Kidney (tissue), 14 donors: Measurements from ENCODE around the gene ATP11A. TPM values are rescaled to one million over a fixed set of nuclear protein-coding genes. Genes with fewer than 3 reads are reported as not detected.

Experiments
- DNase-seq, 5 donors: peaks; one replicate each; pipeline ENCODE4 v3.0.0-alpha.2; 2013 to 2020
- FAIRE-seq: peaks from 2 replicates; lab custom pipeline; 2012; peaks lifted over from hg19 to GRCh38; lab: Jason Lieb, UNC
- H3K27ac ChIP-seq, 2 donors: one replicate each; pipeline ENCODE4 v1.7.0; 2013; ENCODE audit warnings: low read depth in 2 of 2, low read length in 2 of 2, inconsistent platforms in 1 of 2
- H3K27me3 ChIP-seq: one replicate; pipeline ENCODE4 v1.7.1; 2013; ENCODE audit warnings: low read length, inconsistent platforms; ENCODE audit not compliant: control insufficient read depth, insufficient read depth
- H3K36me3 ChIP-seq, 3 donors: one replicate each; pipeline versions ENCODE4 v1.7.0 to v1.7.1; 2013; ENCODE audit warnings: low read length in 3 of 3, control low read depth in 1 of 3, inconsistent platforms in 1 of 3; ENCODE audit not compliant: insufficient read depth in 3 of 3, control insufficient read depth in 2 of 3
- H3K4me1 ChIP-seq, 3 donors: one replicate each; pipeline versions ENCODE4 v1.7.0 to v1.7.1; 2013; ENCODE audit warnings: low read length in 3 of 3, inconsistent platforms in 1 of 3, low read depth in 1 of 3; ENCODE audit not compliant: control insufficient read depth in 2 of 3, insufficient read depth in 2 of 3
- H3K4me3 ChIP-seq, 3 donors: one replicate each; pipeline versions ENCODE4 v1.7.0 to v1.8.1; 2013; ENCODE audit warnings: low read length in 3 of 3, control low read depth in 1 of 3, inconsistent platforms in 1 of 3
- H3K9ac ChIP-seq, 3 donors: one replicate each; pipeline versions ENCODE4 v1.7.0 to v1.7.1; 2013; ENCODE audit warnings: low read length in 3 of 3, control low read depth in 1 of 3, inconsistent platforms in 1 of 3
- H3K9me3 ChIP-seq, 3 donors: one replicate each; pipeline versions ENCODE4 v1.7.0 to v1.7.1; 2013; ENCODE audit warnings: low read length in 3 of 3, control low read depth in 1 of 3, inconsistent platforms in 1 of 3; ENCODE audit not compliant: control insufficient read depth in 2 of 3, insufficient read depth in 1 of 3
- intact Hi-C: fragments of 100-400 bp; cut with DNase I; formaldehyde crosslinking; loops from one replicate; pipeline ENCODE4 v1.11.1; 2022
- polyA plus RNA-seq: library from polyadenylated mRNA; stranded (reverse); fragments of 350-450 nt; fragmentation: Illumina TruSeq; extraction: RNeasy Lipid Tissue Mini Kit (QIAGEN cat#74804); gene quantifications from one replicate; pipeline ENCODE4 v1.2.3, GENCODE V29; 2014; ENCODE audit warnings: low read depth, low replicate concordance; ENCODE audit not compliant: insufficient read depth
- total RNA-seq: library from RNA; stranded (reverse); fragmentation: NEBNext Ultra II Directional; extraction: Animal tissue kit (Norgen Biotek cat#: 25700); gene quantifications from one replicate; pipeline ENCODE4 v1.2.1, GENCODE V29; 2021
- TF ChIP-seq, protein P1 (sequence below): IDR thresholded peaks from 3 replicates; pipeline ENCODE4 v1.5.1; 2012; ENCODE audit warnings: mild to moderate bottlenecking, moderate library complexity, borderline replicate concordance; ENCODE audit not compliant: insufficient read depth; ENCODE audit errors: extremely low read depth
- donor health status: control.
- donor health status: control.
- donor health status: control.
- donor health status: control.
- donor health status: control.
- donor health status: DM: yes; HTN: yes; CAD: no.
- donor health status: Normal renal cell carcinoma (clear cell type).

The ATP11A gene
- total and polyA plus RNA-seq, 2 donors from 2014 or later: 4.9 to 212 TPM

DNA sequence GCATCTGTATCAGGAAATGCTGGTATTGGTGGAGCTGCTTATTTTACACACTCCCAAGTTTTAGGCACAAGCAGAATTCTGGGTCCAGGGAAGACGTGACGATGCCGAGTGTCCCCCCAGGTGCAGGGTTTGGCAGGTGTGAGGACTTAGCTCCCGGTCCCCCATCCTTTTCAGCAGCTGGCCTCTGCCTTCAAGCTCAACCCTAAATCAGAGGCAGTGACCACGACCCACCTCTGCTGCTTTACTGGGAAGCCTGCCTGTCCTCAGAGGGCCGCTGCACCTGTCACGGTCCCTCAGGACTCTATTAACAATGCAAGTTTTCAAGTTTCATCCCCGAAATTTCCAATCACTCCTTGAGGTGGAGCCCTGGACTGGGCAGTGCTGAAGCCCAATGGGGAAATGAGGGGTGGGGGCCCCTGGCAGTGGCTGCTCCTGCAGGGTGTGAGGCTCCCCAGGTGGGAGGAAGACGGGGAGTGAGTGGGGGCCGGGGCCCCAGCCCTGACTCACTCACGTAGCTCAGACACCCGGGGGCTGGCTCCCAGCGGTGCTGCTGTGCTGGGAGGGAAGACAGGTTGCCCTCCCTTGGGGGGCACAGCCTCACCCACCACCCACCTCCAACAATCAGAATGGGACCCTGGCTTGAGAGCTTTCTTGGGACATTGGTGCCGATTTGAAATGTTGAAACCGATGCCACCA, 186.6 kb downstream of the ATP11A start:
- Histone ChIP-seq H3K27ac (no peak overlapping the region), H3K4me1 (peaks cover 0 to 4% (median 0%) of the 10 kb centered on the region in 3 donors), H3K27me3 (no peaks in the 10 kb centered on the region), H3K4me3 (no peak overlapping the region), H3K9ac (no peak overlapping the region), H3K9me3 (no peaks in the 10 kb centered on the region), H3K36me3 (peaks cover 0 to 20% (median 5%) of the 10 kb centered on the region in 3 donors)
- DNase-seq (peak in 1 of 5 donors; percentile 69), FAIRE-seq (no peak)
- intact Hi-C loops: loop anchor here (10.0 kb wide), 1 partner anchor 242 kb away; no protein-coding TSS in a partner anchor
- TF ChIP-seq, protein P1, sequence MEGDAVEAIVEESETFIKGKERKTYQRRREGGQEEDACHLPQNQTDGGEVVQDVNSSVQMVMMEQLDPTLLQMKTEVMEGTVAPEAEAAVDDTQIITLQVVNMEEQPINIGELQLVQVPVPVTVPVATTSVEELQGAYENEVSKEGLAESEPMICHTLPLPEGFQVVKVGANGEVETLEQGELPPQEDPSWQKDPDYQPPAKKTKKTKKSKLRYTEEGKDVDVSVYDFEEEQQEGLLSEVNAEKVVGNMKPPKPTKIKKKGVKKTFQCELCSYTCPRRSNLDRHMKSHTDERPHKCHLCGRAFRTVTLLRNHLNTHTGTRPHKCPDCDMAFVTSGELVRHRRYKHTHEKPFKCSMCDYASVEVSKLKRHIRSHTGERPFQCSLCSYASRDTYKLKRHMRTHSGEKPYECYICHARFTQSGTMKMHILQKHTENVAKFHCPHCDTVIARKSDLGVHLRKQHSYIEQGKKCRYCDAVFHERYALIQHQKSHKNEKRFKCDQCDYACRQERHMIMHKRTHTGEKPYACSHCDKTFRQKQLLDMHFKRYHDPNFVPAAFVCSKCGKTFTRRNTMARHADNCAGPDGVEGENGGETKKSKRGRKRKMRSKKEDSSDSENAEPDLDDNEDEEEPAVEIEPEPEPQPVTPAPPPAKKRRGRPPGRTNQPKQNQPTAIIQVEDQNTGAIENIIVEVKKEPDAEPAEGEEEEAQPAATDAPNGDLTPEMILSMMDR: no peak

DNA sequence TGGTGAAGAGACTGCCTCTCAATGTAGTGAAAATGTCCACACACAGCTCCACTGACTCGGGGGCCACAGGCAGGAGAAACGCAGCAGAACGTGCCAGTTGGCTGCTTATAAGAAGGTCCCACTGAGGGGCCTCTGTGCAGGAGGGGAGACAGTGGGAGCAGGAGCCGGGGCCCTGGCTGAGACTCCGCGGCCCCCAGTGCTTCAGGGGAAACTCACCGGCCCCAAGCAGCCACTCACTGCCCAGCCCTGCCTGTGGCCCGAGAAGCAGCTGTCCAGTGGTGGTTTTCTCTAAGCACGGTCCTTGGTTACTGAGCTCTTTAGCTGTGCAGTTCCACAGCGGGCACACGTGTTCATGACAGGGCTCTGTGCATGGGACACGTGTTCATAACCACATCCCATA, 187.2 kb downstream of the ATP11A start:
- FAIRE-seq (no peak), DNase-seq (peak in 1 of 5 donors; percentile 45)
- intact Hi-C loops: loop anchor here (10.0 kb wide), 1 partner anchor 242 kb away; no protein-coding TSS in a partner anchor
- no peak overlapping the region for H3K9ac ChIP-seq
- no peaks in the 10 kb centered on the region for H3K27me3 ChIP-seq
- H3K36me3 ChIP-seq: peaks cover 0 to 20% (median 5%) of the 10 kb centered on the region in 3 donors
- TF ChIP-seq, protein P1: no peak
- H3K4me1 ChIP-seq: peaks cover 0 to 4% (median 0%) of the 10 kb centered on the region in 3 donors
- H3K9me3 ChIP-seq: no peaks in the 10 kb centered on the region
- H3K27ac ChIP-seq: no peak overlapping the region
- no peak overlapping the region for H3K4me3 ChIP-seq

DNA sequence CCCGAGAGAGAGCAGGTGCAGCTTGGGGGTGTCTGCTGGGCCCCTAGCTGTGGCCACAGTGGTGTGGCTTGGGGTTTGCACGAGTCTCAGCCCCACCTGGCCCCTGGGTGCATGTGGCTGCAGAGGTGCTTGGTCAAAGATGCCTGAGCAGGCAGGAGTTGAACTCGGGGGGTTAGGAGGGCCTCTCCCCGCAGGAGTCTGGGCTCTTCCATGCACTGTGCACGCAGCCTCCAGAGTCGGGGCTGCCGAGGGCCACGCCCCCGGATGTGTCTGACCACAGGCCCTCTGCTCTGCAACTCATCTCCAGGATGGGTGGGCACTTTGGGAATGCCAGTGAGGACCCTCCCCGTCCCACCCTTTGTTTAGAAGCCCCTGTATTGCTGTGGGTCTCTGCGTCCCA, 187.7 kb downstream of the ATP11A start:
- Histone ChIP-seq H3K27me3 (no peaks in the 10 kb centered on the region), H3K9me3 (no peaks in the 10 kb centered on the region), H3K4me3 (no peak overlapping the region), H3K9ac (no peak overlapping the region), H3K27ac (no peak overlapping the region), H3K4me1 (peaks cover 0 to 4% (median 0%) of the 10 kb centered on the region in 3 donors), H3K36me3 (peaks cover 0 to 20% (median 7%) of the 10 kb centered on the region in 3 donors)
- FAIRE-seq (no peak), DNase-seq (peak in 2 of 5 donors; percentile 34 to 61)
- TF ChIP-seq, protein P1: no peak
- intact Hi-C loops: loop anchor here (10.0 kb wide), 1 partner anchor 243 kb away; no protein-coding TSS in a partner anchor
